HEK293 (cell line): ENCODE measurements around the gene ZNF608.

ENCODE experiments used
- KLF10 ChIP-seq: fragments of 450-650 bp; IDR thresholded peaks from 2 replicates; pipeline ENCODE4 v1.5.1; 2018; ENCODE audit warnings: missing biosample characterization, mild to moderate bottlenecking, missing genetic modification characterization
- KLF8 ChIP-seq: fragments of 450-650 bp; formaldehyde crosslinking; IDR thresholded peaks from 2 replicates; pipeline ENCODE4 v1.5.1; 2016; ENCODE audit warnings: missing biosample characterization, missing genetic modification characterization
- ZBTB17 ChIP-seq: fragments of 450-650 bp; formaldehyde crosslinking; IDR thresholded peaks from 2 replicates; pipeline ENCODE4 v1.5.1; 2016; ENCODE audit warnings: missing biosample characterization, missing genetic modification characterization
- ZBTB20 ChIP-seq: fragments of 450-650 bp; formaldehyde crosslinking; IDR thresholded peaks from 2 replicates; pipeline ENCODE4 v1.5.1; 2016; ENCODE audit warnings: missing biosample characterization, missing genetic modification characterization
- ZNF354C ChIP-seq: fragments of 450-650 bp; formaldehyde crosslinking; IDR thresholded peaks from 2 replicates; pipeline ENCODE4 v1.5.1; 2016; ENCODE audit warnings: missing biosample characterization, missing genetic modification characterization, low read depth, borderline replicate concordance
- ZSCAN23 ChIP-seq: fragments of 450-650 bp; formaldehyde crosslinking; IDR thresholded peaks from 2 replicates; pipeline ENCODE4 v1.5.1; 2016; ENCODE audit warnings: missing biosample characterization, missing genetic modification characterization
- TF ChIP-seq, protein P1 (sequence below): fragments of 450-650 bp; formaldehyde crosslinking; IDR thresholded peaks from 2 replicates; pipeline ENCODE4 v1.5.1; 2016; ENCODE audit warnings: missing biosample characterization, missing genetic modification characterization
- TF ChIP-seq, protein P2 (sequence below): fragments of 450-650 bp; formaldehyde crosslinking; IDR thresholded peaks from 2 replicates; pipeline ENCODE4 v1.5.1; 2016; ENCODE audit warnings: missing biosample characterization, missing genetic modification characterization
- TF ChIP-seq, protein P3 (sequence below): fragments of 450-650 bp; formaldehyde crosslinking; IDR thresholded peaks from 2 replicates; pipeline ENCODE4 v1.5.1; 2016; ENCODE audit warnings: missing biosample characterization, missing genetic modification characterization
- TF ChIP-seq, protein P4 (sequence below): sonication (generic); formaldehyde crosslinking; IDR thresholded peaks from 2 replicates; pipeline ENCODE4 v1.8.1; 2022; ENCODE audit warnings: mild to moderate bottlenecking, moderate library complexity, missing genetic modification reagents
- TF ChIP-seq, protein P5 (sequence below): fragments of 450-650 bp; formaldehyde crosslinking; optimal IDR thresholded peaks from 2 replicates; pipeline ENCODE3; 2016; ENCODE audit warnings: missing biosample characterization, mild to moderate bottlenecking, missing genetic modification characterization

DNA sequence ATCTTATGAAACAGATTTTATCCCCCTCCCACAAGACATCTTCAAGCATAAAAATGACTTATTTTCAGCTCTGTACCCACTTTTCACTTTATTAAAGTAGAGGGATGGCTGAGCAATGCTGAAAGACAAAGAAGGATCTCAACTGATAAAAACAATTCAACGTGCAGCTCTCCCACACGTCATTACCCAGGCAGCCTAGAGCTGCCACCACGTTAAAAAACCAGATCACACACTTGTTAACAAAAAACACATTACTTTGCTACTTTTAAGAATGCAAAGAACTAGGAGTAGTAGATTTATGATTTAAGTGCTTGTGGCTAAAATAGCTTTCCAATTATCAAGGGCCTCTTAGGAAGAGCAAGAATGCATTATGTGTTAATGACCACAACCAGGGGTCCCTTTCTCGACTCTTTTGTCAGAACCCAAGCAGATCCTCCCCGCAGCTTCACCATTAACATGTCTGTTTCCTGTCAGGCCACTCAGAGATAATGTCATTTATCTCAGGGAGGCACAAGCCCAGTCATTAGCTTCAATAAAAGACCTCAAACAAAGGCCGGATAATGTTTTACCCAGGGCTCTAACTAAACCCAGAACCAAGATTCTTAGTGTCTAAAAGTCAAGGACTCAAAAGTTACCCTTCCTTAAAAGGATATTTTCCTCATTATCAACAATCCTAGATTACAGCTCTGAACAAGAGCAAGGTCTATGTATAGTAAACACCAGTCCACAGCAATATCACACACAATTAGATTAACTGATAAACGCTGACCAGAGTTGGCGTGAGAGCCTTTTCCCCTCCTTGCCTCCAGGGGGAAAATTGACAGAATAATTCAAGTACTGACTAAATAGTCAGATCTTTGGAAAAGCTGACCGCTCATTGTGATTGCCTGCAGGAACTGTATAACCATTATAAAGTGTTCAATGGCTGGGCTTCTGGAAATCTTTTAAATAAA is 7.5 kb downstream of the ZNF608 start:
- 0 out of 2 replicates have a peak, but pooled peaks have one; percentile 15 for TF ChIP-seq KLF8 (tag by site-specific recombination)
- no peak; the same call in 1 of the 2 replicates for TF ChIP-seq ZSCAN23 (tag by site-specific recombination)
- no peak for TF ChIP-seq ZNF354C (tag by site-specific recombination)
- TF ChIP-seq, protein P1, sequence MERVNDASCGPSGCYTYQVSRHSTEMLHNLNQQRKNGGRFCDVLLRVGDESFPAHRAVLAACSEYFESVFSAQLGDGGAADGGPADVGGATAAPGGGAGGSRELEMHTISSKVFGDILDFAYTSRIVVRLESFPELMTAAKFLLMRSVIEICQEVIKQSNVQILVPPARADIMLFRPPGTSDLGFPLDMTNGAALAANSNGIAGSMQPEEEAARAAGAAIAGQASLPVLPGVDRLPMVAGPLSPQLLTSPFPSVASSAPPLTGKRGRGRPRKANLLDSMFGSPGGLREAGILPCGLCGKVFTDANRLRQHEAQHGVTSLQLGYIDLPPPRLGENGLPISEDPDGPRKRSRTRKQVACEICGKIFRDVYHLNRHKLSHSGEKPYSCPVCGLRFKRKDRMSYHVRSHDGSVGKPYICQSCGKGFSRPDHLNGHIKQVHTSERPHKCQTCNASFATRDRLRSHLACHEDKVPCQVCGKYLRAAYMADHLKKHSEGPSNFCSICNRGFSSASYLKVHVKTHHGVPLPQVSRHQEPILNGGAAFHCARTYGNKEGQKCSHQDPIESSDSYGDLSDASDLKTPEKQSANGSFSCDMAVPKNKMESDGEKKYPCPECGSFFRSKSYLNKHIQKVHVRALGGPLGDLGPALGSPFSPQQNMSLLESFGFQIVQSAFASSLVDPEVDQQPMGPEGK (tag by site-specific recombination), result peak; percentile 32; the same call in 1 of the 2 replicates
- TF ChIP-seq, protein P2, sequence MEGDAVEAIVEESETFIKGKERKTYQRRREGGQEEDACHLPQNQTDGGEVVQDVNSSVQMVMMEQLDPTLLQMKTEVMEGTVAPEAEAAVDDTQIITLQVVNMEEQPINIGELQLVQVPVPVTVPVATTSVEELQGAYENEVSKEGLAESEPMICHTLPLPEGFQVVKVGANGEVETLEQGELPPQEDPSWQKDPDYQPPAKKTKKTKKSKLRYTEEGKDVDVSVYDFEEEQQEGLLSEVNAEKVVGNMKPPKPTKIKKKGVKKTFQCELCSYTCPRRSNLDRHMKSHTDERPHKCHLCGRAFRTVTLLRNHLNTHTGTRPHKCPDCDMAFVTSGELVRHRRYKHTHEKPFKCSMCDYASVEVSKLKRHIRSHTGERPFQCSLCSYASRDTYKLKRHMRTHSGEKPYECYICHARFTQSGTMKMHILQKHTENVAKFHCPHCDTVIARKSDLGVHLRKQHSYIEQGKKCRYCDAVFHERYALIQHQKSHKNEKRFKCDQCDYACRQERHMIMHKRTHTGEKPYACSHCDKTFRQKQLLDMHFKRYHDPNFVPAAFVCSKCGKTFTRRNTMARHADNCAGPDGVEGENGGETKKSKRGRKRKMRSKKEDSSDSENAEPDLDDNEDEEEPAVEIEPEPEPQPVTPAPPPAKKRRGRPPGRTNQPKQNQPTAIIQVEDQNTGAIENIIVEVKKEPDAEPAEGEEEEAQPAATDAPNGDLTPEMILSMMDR (tag by site-specific recombination), result no peak
- 0 out of 2 replicates have a peak, but pooled peaks have one; percentile 17 for TF ChIP-seq ZBTB20 (tag by site-specific recombination)
- TF ChIP-seq ZBTB17 (tag by site-specific recombination), result peak; percentile 69
- TF ChIP-seq KLF10 (tag by site-specific recombination), result 0 out of 2 replicates have a peak, but pooled peaks have one; percentile 42
- TF ChIP-seq, protein P3, sequence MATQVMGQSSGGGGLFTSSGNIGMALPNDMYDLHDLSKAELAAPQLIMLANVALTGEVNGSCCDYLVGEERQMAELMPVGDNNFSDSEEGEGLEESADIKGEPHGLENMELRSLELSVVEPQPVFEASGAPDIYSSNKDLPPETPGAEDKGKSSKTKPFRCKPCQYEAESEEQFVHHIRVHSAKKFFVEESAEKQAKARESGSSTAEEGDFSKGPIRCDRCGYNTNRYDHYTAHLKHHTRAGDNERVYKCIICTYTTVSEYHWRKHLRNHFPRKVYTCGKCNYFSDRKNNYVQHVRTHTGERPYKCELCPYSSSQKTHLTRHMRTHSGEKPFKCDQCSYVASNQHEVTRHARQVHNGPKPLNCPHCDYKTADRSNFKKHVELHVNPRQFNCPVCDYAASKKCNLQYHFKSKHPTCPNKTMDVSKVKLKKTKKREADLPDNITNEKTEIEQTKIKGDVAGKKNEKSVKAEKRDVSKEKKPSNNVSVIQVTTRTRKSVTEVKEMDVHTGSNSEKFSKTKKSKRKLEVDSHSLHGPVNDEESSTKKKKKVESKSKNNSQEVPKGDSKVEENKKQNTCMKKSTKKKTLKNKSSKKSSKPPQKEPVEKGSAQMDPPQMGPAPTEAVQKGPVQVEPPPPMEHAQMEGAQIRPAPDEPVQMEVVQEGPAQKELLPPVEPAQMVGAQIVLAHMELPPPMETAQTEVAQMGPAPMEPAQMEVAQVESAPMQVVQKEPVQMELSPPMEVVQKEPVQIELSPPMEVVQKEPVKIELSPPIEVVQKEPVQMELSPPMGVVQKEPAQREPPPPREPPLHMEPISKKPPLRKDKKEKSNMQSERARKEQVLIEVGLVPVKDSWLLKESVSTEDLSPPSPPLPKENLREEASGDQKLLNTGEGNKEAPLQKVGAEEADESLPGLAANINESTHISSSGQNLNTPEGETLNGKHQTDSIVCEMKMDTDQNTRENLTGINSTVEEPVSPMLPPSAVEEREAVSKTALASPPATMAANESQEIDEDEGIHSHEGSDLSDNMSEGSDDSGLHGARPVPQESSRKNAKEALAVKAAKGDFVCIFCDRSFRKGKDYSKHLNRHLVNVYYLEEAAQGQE (tag by site-specific recombination), result no peak
- TF ChIP-seq, protein P4, sequence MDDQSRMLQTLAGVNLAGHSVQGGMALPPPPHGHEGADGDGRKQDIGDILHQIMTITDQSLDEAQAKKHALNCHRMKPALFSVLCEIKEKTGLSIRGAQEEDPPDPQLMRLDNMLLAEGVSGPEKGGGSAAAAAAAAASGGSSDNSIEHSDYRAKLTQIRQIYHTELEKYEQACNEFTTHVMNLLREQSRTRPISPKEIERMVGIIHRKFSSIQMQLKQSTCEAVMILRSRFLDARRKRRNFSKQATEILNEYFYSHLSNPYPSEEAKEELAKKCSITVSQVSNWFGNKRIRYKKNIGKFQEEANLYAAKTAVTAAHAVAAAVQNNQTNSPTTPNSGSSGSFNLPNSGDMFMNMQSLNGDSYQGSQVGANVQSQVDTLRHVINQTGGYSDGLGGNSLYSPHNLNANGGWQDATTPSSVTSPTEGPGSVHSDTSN (CRISPR knock-in tag), result no peak
- TF ChIP-seq, protein P5, sequence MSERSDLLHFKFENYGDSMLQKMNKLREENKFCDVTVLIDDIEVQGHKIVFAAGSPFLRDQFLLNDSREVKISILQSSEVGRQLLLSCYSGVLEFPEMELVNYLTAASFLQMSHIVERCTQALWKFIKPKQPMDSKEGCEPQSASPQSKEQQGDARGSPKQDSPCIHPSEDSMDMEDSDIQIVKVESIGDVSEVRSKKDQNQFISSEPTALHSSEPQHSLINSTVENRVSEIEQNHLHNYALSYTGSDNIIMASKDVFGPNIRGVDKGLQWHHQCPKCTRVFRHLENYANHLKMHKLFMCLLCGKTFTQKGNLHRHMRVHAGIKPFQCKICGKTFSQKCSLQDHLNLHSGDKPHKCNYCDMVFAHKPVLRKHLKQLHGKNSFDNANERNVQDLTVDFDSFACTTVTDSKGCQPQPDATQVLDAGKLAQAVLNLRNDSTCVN, result no peak
